Esophagus (tissue), 2 donors: ENCODE measurements around the gene KSR1. TPM values are rescaled to one million over a fixed set of nuclear protein-coding genes. Genes with fewer than 3 reads are reported as not detected.

Experiments
- polyA plus RNA-seq, 2 donors: library from polyadenylated mRNA; stranded (reverse); fragments of 200-250 nt; gene quantifications; one replicate each; pipeline ENCODE4 v1.2.3, GENCODE V29; 2013
- donor health status: healthy with polysubstance abuse.
- donor health status: Bipolar disorder and iron deficiency.

KSR1 gene
- polyA plus RNA-seq, 2 donors = 35.3 to 52.4 TPM

Other genes starting within 250 kb of the KSR1 start
- gene WSB1, start 162.3 kb upstream of the KSR1 start, polyA plus RNA-seq = 10 to 100 TPM; 64.4 to 67.1 TPM
- 10 to 100 TPM; 25.5 to 29.5 TPM for gene LGALS9, start 174.7 kb downstream of the KSR1 start, polyA plus RNA-seq